Stomach smooth muscle (tissue), 2 donors: ENCODE data around the gene CLEC2L.

Experiments
- H3K27ac ChIP-seq: one replicate; pipeline ENCODE4 v1.7.0; 2013; ENCODE audit warnings: mild to moderate bottlenecking, low read length, inconsistent platforms
- H3K27me3 ChIP-seq, 2 donors: one replicate each; pipeline ENCODE4 v1.7.0; 2013; ENCODE audit warnings: low read length in 2 of 2; ENCODE audit not compliant: insufficient read depth in 2 of 2, control insufficient read depth in 1 of 2
- H3K36me3 ChIP-seq, 2 donors: one replicate each; pipeline ENCODE4 v1.7.0; 2013; ENCODE audit warnings: low read length in 2 of 2; ENCODE audit not compliant: control insufficient read depth in 2 of 2, insufficient read depth in 2 of 2
- H3K4me1 ChIP-seq: one replicate; pipeline ENCODE4 v1.7.0; 2013; ENCODE audit warnings: low read length; ENCODE audit not compliant: control insufficient read depth, insufficient read depth
- H3K4me3 ChIP-seq, 2 donors: one replicate each; pipeline ENCODE4 v1.7.0; 2013; ENCODE audit warnings: low read length in 2 of 2
- H3K9ac ChIP-seq, 2 donors: one replicate each; pipeline ENCODE4 v1.7.0; 2013; ENCODE audit warnings: low read length in 2 of 2, mild to moderate bottlenecking in 1 of 2
- H3K9me3 ChIP-seq, 2 donors: one replicate each; pipeline ENCODE4 v1.7.0; 2013; ENCODE audit warnings: low read length in 2 of 2; ENCODE audit not compliant: control insufficient read depth in 2 of 2
- donor health status: healthy.
- donor health status: Pancreatic carcinoma.

The CLEC2L gene

GRCh38 chr7:139523199-139523941, at the start of gene CLEC2L:
Gene CLEC2L, plus strand, starts transcription at chr7:139523685. Its CDS starts 243 bp downstream, at chr7:139523928.
- Histone ChIP-seq H3K4me1 (no peaks in the 10 kb centered on the region), H3K27ac (no peak within 1 kb of the TSS), H3K4me3 (peak within 1 kb of the TSS in 1 of 2 donors; percentile 35), H3K36me3 (no peaks in the 10 kb centered on the region), H3K27me3 (peaks cover 13 to 17% of the 10 kb centered on the region in 2 donors), H3K9ac (no peak within 1 kb of the TSS), H3K9me3 (no peaks in the 10 kb centered on the region)

- Histone ChIP-seq H3K4me3 (no peak overlapping the region), H3K9ac (no peak overlapping the region), H3K27ac (no peak overlapping the region), H3K36me3 (no peaks in the 10 kb centered on the region), H3K9me3 (peaks cover 0 to 3% of the 10 kb centered on the region in 2 donors), H3K4me1 (no peaks in the 10 kb centered on the region), H3K27me3 (peaks cover 0 to 6% of the 10 kb centered on the region in 2 donors)
These were observed 47.3 kb upstream of the CLEC2L start for GRCh38 chr7:139476139-139476538.

DNA sequence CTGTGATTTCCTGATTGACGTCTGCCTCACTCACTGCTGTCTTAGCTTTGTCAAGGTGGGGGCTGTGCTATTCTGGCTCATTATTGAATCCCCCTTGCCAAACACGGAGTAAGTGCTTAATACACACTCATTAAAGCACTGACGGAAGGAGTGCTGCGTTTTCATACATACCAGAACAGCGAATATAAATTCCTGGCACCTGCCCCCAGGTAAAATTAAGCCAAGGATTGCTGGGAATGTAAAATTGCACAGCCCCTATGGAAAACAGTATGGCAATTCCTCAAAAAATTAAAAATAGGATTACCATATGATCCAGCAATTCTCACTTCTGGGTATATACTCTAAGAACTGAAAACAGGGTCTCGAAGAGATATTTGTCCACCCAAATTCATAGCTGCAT, 46.6 kb upstream of the CLEC2L start:
- Histone ChIP-seq H3K4me1 (no peaks in the 10 kb centered on the region), H3K27ac (no peak overlapping the region), H3K36me3 (no peaks in the 10 kb centered on the region), H3K4me3 (no peak overlapping the region), H3K9ac (no peak overlapping the region), H3K9me3 (peaks cover 0 to 3% of the 10 kb centered on the region in 2 donors), H3K27me3 (peaks cover under 1 to 10% of the 10 kb centered on the region in 2 donors)

- Histone ChIP-seq H3K9ac (no peak overlapping the region), H3K4me1 (peaks cover 15% of the 10 kb centered on the region), H3K4me3 (no peak overlapping the region), H3K9me3 (no peaks in the 10 kb centered on the region), H3K27me3 (peaks cover 20 to 22% of the 10 kb centered on the region in 2 donors), H3K27ac (no peak overlapping the region), H3K36me3 (no peaks in the 10 kb centered on the region)
These were observed 43.9 kb upstream of the CLEC2L start for GRCh38 chr7:139479620-139480019.

DNA sequence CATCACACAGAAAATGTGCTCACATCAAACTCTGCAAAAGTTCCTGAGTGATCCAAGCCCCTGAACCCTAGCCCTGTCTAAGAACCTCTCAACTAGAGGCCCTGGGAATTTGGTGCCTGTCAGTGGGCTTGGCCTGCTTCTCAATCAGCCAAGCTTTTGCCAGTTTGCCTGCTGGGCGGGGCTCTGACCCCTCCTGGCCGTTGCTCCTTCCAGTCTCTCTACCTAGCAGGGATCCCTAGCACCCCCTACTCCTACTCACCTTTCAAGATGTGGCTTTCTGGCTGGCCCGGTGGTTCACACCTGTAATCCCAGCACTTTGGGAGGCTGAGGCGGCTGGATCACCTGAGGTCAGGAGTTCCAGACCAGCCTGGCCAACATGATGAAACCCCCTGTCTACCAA, 42.1 kb upstream of the CLEC2L start:
- Histone ChIP-seq H3K9ac (no peak overlapping the region), H3K4me3 (no peak overlapping the region), H3K4me1 (peaks cover 15% of the 10 kb centered on the region), H3K27me3 (peaks cover 20 to 22% of the 10 kb centered on the region in 2 donors), H3K36me3 (no peaks in the 10 kb centered on the region), H3K9me3 (no peaks in the 10 kb centered on the region), H3K27ac (no peak overlapping the region)

DNA sequence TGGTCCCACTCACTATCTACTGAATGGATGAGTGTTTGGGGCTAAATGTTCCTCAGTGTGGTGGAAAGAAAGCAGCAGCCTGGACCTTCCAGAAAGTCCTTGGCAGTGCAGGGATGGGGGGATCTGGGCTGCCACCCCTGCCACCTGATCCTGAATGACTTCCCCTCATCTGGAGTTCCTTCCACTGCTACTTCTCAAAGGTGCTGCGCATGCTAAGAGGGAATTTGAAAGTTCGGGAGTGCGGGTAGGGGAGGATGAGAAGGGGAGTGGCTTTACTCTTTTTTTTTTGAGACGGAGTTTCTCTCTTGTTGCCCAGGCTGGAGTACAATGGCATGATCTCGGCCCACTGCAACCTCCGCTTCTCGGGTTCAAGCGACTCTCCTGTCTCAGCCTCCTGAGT, 41.4 kb upstream of the CLEC2L start:
- Histone ChIP-seq H3K4me1 (peaks cover 15% of the 10 kb centered on the region), H3K9ac (no peak overlapping the region), H3K9me3 (no peaks in the 10 kb centered on the region), H3K4me3 (no peak overlapping the region), H3K36me3 (no peaks in the 10 kb centered on the region), H3K27me3 (peaks cover 20 to 22% of the 10 kb centered on the region in 2 donors), H3K27ac (no peak overlapping the region)

GRCh38 chr7:139482662-139483466, 40.6 kb upstream of the CLEC2L start:
- Histone ChIP-seq H3K27ac (no peak overlapping the region), H3K4me3 (peak overlapping the region in 1 of 2 donors; percentile 63), H3K36me3 (no peaks in the 10 kb centered on the region), H3K9ac (no peak overlapping the region), H3K4me1 (peaks cover 15% of the 10 kb centered on the region), H3K27me3 (peaks cover 20 to 22% of the 10 kb centered on the region in 2 donors), H3K9me3 (no peaks in the 10 kb centered on the region)

- H3K4me1 ChIP-seq: peaks cover 14% of the 10 kb centered on the region
- peaks cover 10 to 18% of the 10 kb centered on the region in 2 donors for H3K27me3 ChIP-seq
- H3K9me3 ChIP-seq: no peaks in the 10 kb centered on the region
- H3K27ac ChIP-seq: no peak overlapping the region
- H3K4me3 ChIP-seq: no peak overlapping the region
- H3K36me3 ChIP-seq: no peaks in the 10 kb centered on the region
- H3K9ac ChIP-seq: no peak overlapping the region
These were observed 36.0 kb upstream of the CLEC2L start for GRCh38 chr7:139487366-139488080.

- Histone ChIP-seq H3K27ac (no peak overlapping the region), H3K9me3 (no peaks in the 10 kb centered on the region), H3K36me3 (no peaks in the 10 kb centered on the region), H3K4me1 (peaks cover 2% of the 10 kb centered on the region), H3K27me3 (peaks cover 4 to 6% of the 10 kb centered on the region in 2 donors), H3K4me3 (no peak overlapping the region), H3K9ac (no peak overlapping the region)
These were observed 34.7 kb upstream of the CLEC2L start for GRCh38 chr7:139488810-139489209.

DNA sequence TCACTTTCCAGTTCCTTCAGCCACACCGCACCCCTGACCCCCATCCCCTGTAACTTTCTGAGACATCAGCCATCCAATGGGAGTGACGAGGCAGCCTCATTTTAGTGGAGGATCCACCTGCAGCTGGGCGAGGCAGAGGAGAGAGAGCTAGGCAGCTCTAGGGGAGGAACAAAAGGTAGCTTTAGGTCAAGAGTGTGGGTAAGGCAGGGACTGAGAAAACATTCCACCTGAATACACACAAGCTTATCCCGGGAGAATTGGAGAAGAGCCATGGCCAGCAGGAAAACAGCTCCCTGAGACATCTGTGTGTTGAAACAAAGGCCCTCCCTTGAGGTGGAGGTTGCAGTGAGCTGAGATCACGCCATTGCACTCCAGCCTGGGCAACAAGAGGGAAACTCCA, 33.4 kb upstream of the CLEC2L start:
- Histone ChIP-seq H3K4me1 (no peaks in the 10 kb centered on the region), H3K27ac (no peak overlapping the region), H3K9ac (no peak overlapping the region), H3K9me3 (no peaks in the 10 kb centered on the region), H3K36me3 (no peaks in the 10 kb centered on the region), H3K4me3 (no peak overlapping the region), H3K27me3 (peaks cover 2 to 4% of the 10 kb centered on the region in 2 donors)
